Measurements from ENCODE around the gene MLN.
A peak's percentile ranks its signal among the peaks of the same experiment; 100 is the strongest.

The MLN gene

GRCh38 chr6:33765368-33765767 lies 38.4 kb downstream of the MLN start:
- no peak for ATAC-seq
- TF ChIP-seq ZFP30 (CRISPR knock-in tag; IDR thresholded peaks at IDR 0.05) = no peak
- TF ChIP-seq CSRNP3 (CRISPR knock-in tag; IDR thresholded peaks at IDR 0.05) = no peak
- TF ChIP-seq ZFP3 (CRISPR knock-in tag; IDR thresholded peaks at IDR 0.05) = no peak
- no peak for TF ChIP-seq PATZ1 (CRISPR knock-in tag; IDR thresholded peaks at IDR 0.05; ENCODE audit: borderline replicate concordance)
- no peak for TF ChIP-seq RARB (CRISPR knock-in tag; IDR thresholded peaks at IDR 0.05)

- no peak for ATAC-seq
- TF ChIP-seq ZFP30 (CRISPR knock-in tag; IDR thresholded peaks at IDR 0.05) = no peak
- no peak for TF ChIP-seq ZC3H10 (CRISPR knock-in tag; IDR thresholded peaks at IDR 0.05)
- no peak for TF ChIP-seq ISL1 (CRISPR knock-in tag; IDR thresholded peaks at IDR 0.05)
- TF ChIP-seq ZNF70 (CRISPR knock-in tag; IDR thresholded peaks at IDR 0.05) = peak; percentile 82; the same call in 1 of the 2 replicates
- TF ChIP-seq OSR1 (CRISPR knock-in tag; IDR thresholded peaks at IDR 0.05) = no peak
- no peak for TF ChIP-seq ESRRG (CRISPR knock-in tag; IDR thresholded peaks at IDR 0.05)
- no peak for TF ChIP-seq RARB (CRISPR knock-in tag; IDR thresholded peaks at IDR 0.05)
These were observed 39.8 kb downstream of the MLN start for GRCh38 chr6:33764036-33764435.

GRCh38 chr6:33763483-33763882 lies 40.3 kb downstream of the MLN start:
- TF ChIP-seq ZNF565 (CRISPR knock-in tag; conservative IDR thresholded peaks at IDR 0.05; ENCODE audit: low read depth) = no peak
- no peak for TF ChIP-seq TCF4 (CRISPR knock-in tag; IDR thresholded peaks at IDR 0.05; ENCODE audit: borderline replicate concordance)
- TF ChIP-seq CSDC2 (CRISPR knock-in tag; IDR thresholded peaks at IDR 0.05) = no peak
- TF ChIP-seq POU6F1 (CRISPR knock-in tag; IDR thresholded peaks at IDR 0.05; ENCODE audit: borderline replicate concordance, low read depth) = no peak
- no peak for TF ChIP-seq CREB5 (CRISPR knock-in tag; IDR thresholded peaks at IDR 0.05; ENCODE audit: low read depth)
- no peak for TF ChIP-seq PATZ1 (CRISPR knock-in tag; IDR thresholded peaks at IDR 0.05; ENCODE audit: borderline replicate concordance)
- TF ChIP-seq ZC3H10 (CRISPR knock-in tag; IDR thresholded peaks at IDR 0.05) = no peak
- no peak for TF ChIP-seq OSR1 (CRISPR knock-in tag; IDR thresholded peaks at IDR 0.05)
- no peak for TF ChIP-seq ISL1 (CRISPR knock-in tag; IDR thresholded peaks at IDR 0.05)
- TF ChIP-seq RARB (CRISPR knock-in tag; IDR thresholded peaks at IDR 0.05) = no peak
- no peak for TF ChIP-seq ZFP3 (CRISPR knock-in tag; IDR thresholded peaks at IDR 0.05)
- ATAC-seq = no peak

- no peak for ATAC-seq
- TF ChIP-seq PPARA (CRISPR knock-in tag; IDR thresholded peaks at IDR 0.05; ENCODE audit: borderline replicate concordance) (no peak), RARB (CRISPR knock-in tag; IDR thresholded peaks at IDR 0.05) (no peak), ZC3H10 (CRISPR knock-in tag; IDR thresholded peaks at IDR 0.05) (no peak), TCF4 (CRISPR knock-in tag; IDR thresholded peaks at IDR 0.05; ENCODE audit: borderline replicate concordance) (no peak), ZNF70 (CRISPR knock-in tag; IDR thresholded peaks at IDR 0.05) (no peak), ZFP3 (CRISPR knock-in tag; IDR thresholded peaks at IDR 0.05) (no peak), BACH2 (CRISPR knock-in tag; IDR thresholded peaks at IDR 0.05; ENCODE audit: borderline replicate concordance) (no peak), GLIS3 (CRISPR knock-in tag; IDR thresholded peaks at IDR 0.05) (no peak), ZNF565 (CRISPR knock-in tag; conservative IDR thresholded peaks at IDR 0.05; ENCODE audit: low read depth) (no peak), SNAI2 (CRISPR knock-in tag; IDR thresholded peaks at IDR 0.05) (no peak), CSDC2 (CRISPR knock-in tag; IDR thresholded peaks at IDR 0.05) (no peak), PATZ1 (CRISPR knock-in tag; IDR thresholded peaks at IDR 0.05; ENCODE audit: borderline replicate concordance) (no peak), CREB5 (CRISPR knock-in tag; IDR thresholded peaks at IDR 0.05; ENCODE audit: low read depth) (no peak)
These were observed 41.1 kb downstream of the MLN start for GRCh38 chr6:33762713-33763112.
